HL-60/S4 treated with phorbol 12-myristate 13-acetate at 8.2 ng/mL for 4 days and 3 days (cell line): Measurements from ENCODE around the gene PUS10.
"Not testable (repeated sequence)": the region's sequence is repeated elsewhere in the genome, so short reads cannot be mapped to it uniquely, and the experiment has no call there.

ENCODE experiments used
- in situ Hi-C: fragments of 300-500 bp; cut with MboI; formaldehyde crosslinking; loops from 2 replicates; pipeline ENCODE4 v1.15.0; 2022; ENCODE audit warnings: low sequenced_read_pairs

Gene PUS10

GRCh38 chr2:61012303-61012702, 5.8 kb downstream of the PUS10 start:
- in situ Hi-C loops = not testable (repeated sequence)

- in situ Hi-C loops = no loop called here
Observed at GRCh38 chr2:61011678-61012077, 6.4 kb downstream of the PUS10 start.

GRCh38 chr2:61009355-61009754, 8.7 kb downstream of the PUS10 start:
- in situ Hi-C loops = no loop called here

GRCh38 chr2:61006486-61007105, 11.5 kb downstream of the PUS10 start:
- in situ Hi-C loops = no loop called here

- in situ Hi-C loops = no loop called here
Observed at GRCh38 chr2:61005736-61006135, 12.3 kb downstream of the PUS10 start.

GRCh38 chr2:60998628-60999545, 19.2 kb downstream of the PUS10 start:
- in situ Hi-C loops = loop anchor here (10.0 kb wide), 1 partner anchor 204 kb away; no protein-coding TSS in a partner anchor

GRCh38 chr2:60994131-60994530, 23.9 kb downstream of the PUS10 start:
- in situ Hi-C loops = loop anchor here (10.0 kb wide), 1 partner anchor 199 kb away; no protein-coding TSS in a partner anchor

GRCh38 chr2:60992985-60993392, 25.1 kb downstream of the PUS10 start:
- in situ Hi-C loops = loop anchor here (10.0 kb wide), 1 partner anchor 198 kb away; no protein-coding TSS in a partner anchor

- in situ Hi-C loops = loop anchor here (10.0 kb wide), 1 partner anchor 197 kb away; no protein-coding TSS in a partner anchor
Observed at GRCh38 chr2:60991644-60992043, 26.4 kb downstream of the PUS10 start.

GRCh38 chr2:60989259-60989658, 28.8 kb downstream of the PUS10 start:
- in situ Hi-C loops = no loop called here

GRCh38 chr2:60987656-60988055, 30.4 kb downstream of the PUS10 start:
- in situ Hi-C loops = not testable (repeated sequence)

GRCh38 chr2:60987041-60987440, 31.0 kb downstream of the PUS10 start:
- in situ Hi-C loops = no loop called here

- in situ Hi-C loops = no loop called here
Observed at GRCh38 chr2:60984720-60985119, 33.3 kb downstream of the PUS10 start.

- in situ Hi-C loops = not testable (repeated sequence)
Observed at GRCh38 chr2:60982066-60982465, 36.0 kb downstream of the PUS10 start.

GRCh38 chr2:60980071-60980815, 37.8 kb downstream of the PUS10 start:
- in situ Hi-C loops = no loop called here

GRCh38 chr2:60979231-60979630, 38.8 kb downstream of the PUS10 start:
- in situ Hi-C loops = no loop called here

- in situ Hi-C loops = no loop called here
Observed at GRCh38 chr2:60977562-60977895, 40.5 kb downstream of the PUS10 start.

GRCh38 chr2:60976875-60977561, 41.0 kb downstream of the PUS10 start:
- in situ Hi-C loops = no loop called here

GRCh38 chr2:60976256-60976850, 41.7 kb downstream of the PUS10 start:
- in situ Hi-C loops = no loop called here

- in situ Hi-C loops = no loop called here
Observed at GRCh38 chr2:60974652-60975051, 43.4 kb downstream of the PUS10 start.
